H1 (cell line): ENCODE data around the gene OSGEP.

Source experiments
- BRCA1 ChIP-seq: IDR thresholded peaks from 2 replicates; pipeline ENCODE4 v1.6.1; 2012; ENCODE audit warnings: low read depth, low read length, improper control_type of control experiment
- CHD2 ChIP-seq: IDR thresholded peaks from 2 replicates; pipeline ENCODE4 v1.6.1; 2012; ENCODE audit warnings: low read length, improper control_type of control experiment
- EZH2 ChIP-seq: fragments of 200-600 bp; sonication (generic); IDR thresholded peaks from 2 replicates; pipeline ENCODE4 v1.7.1; 2012; ENCODE audit warnings: low read depth, mild to moderate bottlenecking, moderate library complexity, low read length, inconsistent platforms; ENCODE audit not compliant: severe bottlenecking
- GABPA ChIP-seq: IDR thresholded peaks from 2 replicates; pipeline ENCODE4 v1.6.1; 2011; ENCODE audit warnings: mild to moderate bottlenecking, low read length, moderate library complexity, borderline replicate concordance; ENCODE audit not compliant: insufficient read depth
- RFX5 ChIP-seq: IDR thresholded peaks from 2 replicates; pipeline ENCODE4 v1.6.1; 2011; ENCODE audit warnings: low read depth, low read length, improper control_type of control experiment, borderline replicate concordance
- RNF2 ChIP-seq: fragments of 200-900, 300-1000 bp; sonication (generic); IDR thresholded peaks from 2 replicates; pipeline ENCODE4 v1.7.1; 2016; ENCODE audit warnings: borderline replicate concordance, low read depth, mild to moderate bottlenecking, antibody characterized with exemption, low read length; ENCODE audit not compliant: poor library complexity, severe bottlenecking; ENCODE audit errors: missing control alignments
- TAF1 ChIP-seq: IDR thresholded peaks from 2 replicates; pipeline ENCODE4 v1.6.1; 2011; ENCODE audit warnings: mild to moderate bottlenecking, low read depth, low read length
- TEAD4 ChIP-seq: IDR thresholded peaks from 2 replicates; pipeline ENCODE4 v1.6.1; 2012; ENCODE audit warnings: low read depth, low read length, inconsistent platforms, mixed read lengths
- TF ChIP-seq, protein P1 (sequence below), 3 experiments: IDR thresholded peaks; 1 replicate in 2 of 3; 2 replicates in 1 of 3; pipeline versions ENCODE4 v1.5.1 to v1.6.1; 2011; ENCODE audit warnings: low read length in 3 of 3, mild to moderate bottlenecking in 3 of 3, inconsistent platforms in 2 of 3, low read depth in 1 of 3, moderate library complexity in 1 of 3; ENCODE audit not compliant: insufficient read depth in 1 of 3; ENCODE audit errors: control extremely low read depth in 1 of 3

DNA sequence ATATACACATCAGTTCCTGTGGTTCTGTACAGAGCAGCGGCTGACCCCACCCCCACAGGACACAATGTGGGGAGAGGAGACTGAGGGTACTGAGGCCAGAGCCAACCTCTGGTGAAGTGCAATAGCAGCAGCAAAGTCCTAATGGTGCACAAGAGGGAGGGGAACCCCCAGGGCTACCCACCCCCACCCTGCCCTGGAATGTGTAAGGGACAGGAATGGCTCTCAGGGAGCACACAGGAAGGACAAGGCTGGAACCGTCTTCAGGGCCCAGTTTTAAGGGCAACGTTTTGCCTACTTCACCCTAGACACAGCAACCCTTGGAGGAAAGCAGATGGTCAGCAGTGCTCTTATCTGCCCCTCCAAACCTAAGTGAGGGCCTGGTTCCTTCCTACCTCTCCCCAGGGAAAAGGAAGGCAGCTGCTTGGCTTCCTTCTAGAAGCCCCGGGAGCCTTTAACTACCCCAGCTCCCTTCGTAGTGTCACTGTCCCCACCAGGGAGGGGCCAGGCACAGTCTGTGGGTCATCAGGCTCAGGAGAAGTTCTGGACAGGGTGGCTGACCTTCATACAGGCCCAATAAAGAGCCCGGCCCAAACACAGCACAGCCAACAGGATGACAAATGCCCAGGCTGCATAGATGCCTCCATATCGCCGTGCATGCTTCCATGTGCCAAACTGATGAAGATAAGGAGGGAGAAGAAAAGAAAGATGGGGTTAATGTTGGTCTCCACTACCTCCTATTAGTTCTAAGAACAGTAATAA is 3.6 kb upstream of the OSGEP start:
- TF ChIP-seq BRCA1 (no peak), RNF2 (no peak), EZH2 (no peak), RFX5 (no peak), TEAD4 (0 out of 2 replicates have a peak, but pooled peaks have one; percentile 25), CHD2 (no peak), TAF1 (0 out of 2 replicates have a peak, but pooled peaks have one; percentile 15), GABPA (no peak)
- TF ChIP-seq, protein P1, sequence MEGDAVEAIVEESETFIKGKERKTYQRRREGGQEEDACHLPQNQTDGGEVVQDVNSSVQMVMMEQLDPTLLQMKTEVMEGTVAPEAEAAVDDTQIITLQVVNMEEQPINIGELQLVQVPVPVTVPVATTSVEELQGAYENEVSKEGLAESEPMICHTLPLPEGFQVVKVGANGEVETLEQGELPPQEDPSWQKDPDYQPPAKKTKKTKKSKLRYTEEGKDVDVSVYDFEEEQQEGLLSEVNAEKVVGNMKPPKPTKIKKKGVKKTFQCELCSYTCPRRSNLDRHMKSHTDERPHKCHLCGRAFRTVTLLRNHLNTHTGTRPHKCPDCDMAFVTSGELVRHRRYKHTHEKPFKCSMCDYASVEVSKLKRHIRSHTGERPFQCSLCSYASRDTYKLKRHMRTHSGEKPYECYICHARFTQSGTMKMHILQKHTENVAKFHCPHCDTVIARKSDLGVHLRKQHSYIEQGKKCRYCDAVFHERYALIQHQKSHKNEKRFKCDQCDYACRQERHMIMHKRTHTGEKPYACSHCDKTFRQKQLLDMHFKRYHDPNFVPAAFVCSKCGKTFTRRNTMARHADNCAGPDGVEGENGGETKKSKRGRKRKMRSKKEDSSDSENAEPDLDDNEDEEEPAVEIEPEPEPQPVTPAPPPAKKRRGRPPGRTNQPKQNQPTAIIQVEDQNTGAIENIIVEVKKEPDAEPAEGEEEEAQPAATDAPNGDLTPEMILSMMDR (IDR thresholded peaks at IDR 0.05; ENCODE audit: control extremely low read depth in 1 of 3, insufficient read depth in 1 of 3, low read depth in 1 of 3, low read length in 3 of 3) = no peak
